Breast epithelium (tissue), 3 donors: Measurements from ENCODE around the gene OR2T1.
"Not testable (repeated sequence)": the region's sequence is repeated elsewhere in the genome, so short reads cannot be mapped to it uniquely, and the experiment has no call there.

Source experiments
- CTCF ChIP-seq, 3 donors: fragments of 450-650 bp; IDR thresholded peaks; one replicate each; pipeline ENCODE4 v1.5.1; 2016 to 2017; ENCODE audit warnings: antibody characterized with exemption in 3 of 3, mild to moderate bottlenecking in 3 of 3, moderate library complexity in 3 of 3
- POLR2A ChIP-seq: fragments of 450-650 bp; IDR thresholded peaks from one replicate; pipeline ENCODE4 v1.6.1; 2016; ENCODE audit warnings: antibody characterized with exemption, mild to moderate bottlenecking, moderate library complexity

DNA sequence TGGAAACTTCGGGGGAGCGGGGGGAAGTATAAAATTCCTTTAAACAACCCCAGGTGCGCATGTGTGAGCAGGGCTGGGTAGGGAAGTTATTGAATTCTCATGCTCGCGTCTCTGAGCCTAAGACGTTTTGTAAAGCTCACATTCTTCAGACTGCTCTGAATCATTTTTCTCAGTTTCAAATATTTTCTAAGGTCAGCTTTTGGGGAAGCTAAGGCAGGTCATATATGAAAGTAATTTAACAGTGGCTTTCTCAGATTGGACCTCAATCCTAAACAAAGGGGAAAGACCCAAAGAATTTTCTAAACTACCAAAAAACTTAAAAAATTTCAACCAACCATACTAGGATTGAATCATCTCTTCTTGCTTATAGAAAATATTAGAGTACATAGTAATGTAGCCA is 32.1 kb downstream of the OR2T1 start:
- not testable (repeated sequence) for TF ChIP-seq CTCF (IDR thresholded peaks at IDR 0.05); POLR2A
